WTC11 (cell line): ENCODE data around the gene SDC4. TPM values are rescaled to one million over a fixed set of nuclear protein-coding genes. Genes with fewer than 3 reads are reported as not detected.

ENCODE experiments used
- AR ChIP-seq: fragments of 250-450 bp; sonication (Bioruptor Pico); IDR thresholded peaks from 2 replicates; pipeline ENCODE4 v1.9.0; 2021; ENCODE audit warnings: mild to moderate bottlenecking
- ATF3 ChIP-seq: sonication (generic); formaldehyde crosslinking; conservative IDR thresholded peaks from 2 replicates; pipeline ENCODE4 v1.8.1; 2022; ENCODE audit warnings: mild to moderate bottlenecking, missing genetic modification reagents
- CBFB ChIP-seq: sonication (generic); formaldehyde crosslinking; IDR thresholded peaks from 2 replicates; pipeline ENCODE4 v1.8.1; 2022; ENCODE audit warnings: mild to moderate bottlenecking, low read depth, missing genetic modification reagents
- CREM ChIP-seq: sonication (generic); formaldehyde crosslinking; IDR thresholded peaks from 2 replicates; pipeline ENCODE4 v1.8.1; 2022; ENCODE audit warnings: mild to moderate bottlenecking, missing genetic modification reagents, moderate library complexity
- CTCF ChIP-seq: fragments of 200-600 bp; IDR thresholded peaks from 2 replicates; pipeline ENCODE4 v1.8.0; 2022; ENCODE audit warnings: antibody characterized with exemption
- ELF4 ChIP-seq: sonication (generic); formaldehyde crosslinking; IDR thresholded peaks from 2 replicates; pipeline ENCODE4 v1.8.1; 2022; ENCODE audit warnings: low read depth, mild to moderate bottlenecking, moderate library complexity, missing genetic modification reagents
- ETV6 ChIP-seq: sonication (generic); formaldehyde crosslinking; IDR thresholded peaks from 2 replicates; pipeline ENCODE4 v1.8.1; 2022; ENCODE audit warnings: mild to moderate bottlenecking, missing genetic modification reagents
- JAZF1 ChIP-seq: fragments of 250-450 bp; sonication (Bioruptor Pico); IDR thresholded peaks from 2 replicates; pipeline ENCODE4 v1.9.0; 2021; ENCODE audit warnings: moderate library complexity, mild to moderate bottlenecking, inconsistent platforms
- JUN ChIP-seq: sonication (generic); formaldehyde crosslinking; IDR thresholded peaks from 2 replicates; pipeline ENCODE4 v1.8.0; 2023; ENCODE audit warnings: mild to moderate bottlenecking, missing genetic modification reagents
- MXD4 ChIP-seq: fragments of 250-450 bp; sonication (Bioruptor Pico); IDR thresholded peaks from 2 replicates; pipeline ENCODE4 v1.8.0; 2021; ENCODE audit warnings: mild to moderate bottlenecking, moderate library complexity, borderline replicate concordance
- NFATC4 ChIP-seq: fragments of 250-450 bp; sonication (Bioruptor Pico); IDR thresholded peaks from 2 replicates; pipeline ENCODE4 v1.9.0; 2021; ENCODE audit warnings: mild to moderate bottlenecking
- TP53 ChIP-seq: sonication (generic); formaldehyde crosslinking; IDR thresholded peaks from 2 replicates; pipeline ENCODE4 v1.8.1; 2023; ENCODE audit warnings: mild to moderate bottlenecking, missing genetic modification reagents
- ZNF232 ChIP-seq: sonication (generic); formaldehyde crosslinking; IDR thresholded peaks from 2 replicates; pipeline ENCODE4 v1.8.0; 2022; ENCODE audit warnings: mild to moderate bottlenecking, missing genetic modification reagents
- ZNF416 ChIP-seq: fragments of 250-450 bp; sonication (Bioruptor Pico); IDR thresholded peaks from 2 replicates; pipeline ENCODE4 v1.9.0; 2021; ENCODE audit warnings: mild to moderate bottlenecking, inconsistent platforms
- ZNF671 ChIP-seq: fragments of 250-450 bp; sonication (Bioruptor Pico); IDR thresholded peaks from 2 replicates; pipeline ENCODE4 v1.8.0; 2021; ENCODE audit warnings: mild to moderate bottlenecking
- total RNA-seq: library from RNA; stranded (reverse); gene quantifications from 3 replicates; pipeline ENCODE4 v1.2.3, GENCODE V29; 2021
- TF ChIP-seq, protein P1 (sequence below): sonication (generic); formaldehyde crosslinking; IDR thresholded peaks from 2 replicates; pipeline ENCODE4 v1.8.1; 2023; ENCODE audit warnings: mild to moderate bottlenecking, missing genetic modification reagents
- TF ChIP-seq, protein P2 (sequence below): sonication (generic); formaldehyde crosslinking; IDR thresholded peaks from 2 replicates; pipeline ENCODE4 v1.8.0; 2023; ENCODE audit warnings: mild to moderate bottlenecking, missing genetic modification reagents
- TF ChIP-seq, protein P3 (sequence below): fragments of 250-450 bp; sonication (Bioruptor Pico); conservative IDR thresholded peaks from 2 replicates; pipeline ENCODE4 v1.9.0; 2021; ENCODE audit warnings: mild to moderate bottlenecking
- TF ChIP-seq, protein P4 (sequence below): sonication (generic); formaldehyde crosslinking; IDR thresholded peaks from 2 replicates; pipeline ENCODE4 v1.8.0; 2022; ENCODE audit warnings: missing genetic modification reagents
- TF ChIP-seq, protein P5 (sequence below): fragments of 250-450 bp; sonication (Bioruptor Pico); IDR thresholded peaks from 2 replicates; pipeline ENCODE4 v2.1.2; 2022; ENCODE audit warnings: mild to moderate bottlenecking, moderate library complexity

The SDC4 gene
- total RNA-seq, 1 experiment from 2014 or later, result 64.0 TPM

- TF ChIP-seq, protein P1, sequence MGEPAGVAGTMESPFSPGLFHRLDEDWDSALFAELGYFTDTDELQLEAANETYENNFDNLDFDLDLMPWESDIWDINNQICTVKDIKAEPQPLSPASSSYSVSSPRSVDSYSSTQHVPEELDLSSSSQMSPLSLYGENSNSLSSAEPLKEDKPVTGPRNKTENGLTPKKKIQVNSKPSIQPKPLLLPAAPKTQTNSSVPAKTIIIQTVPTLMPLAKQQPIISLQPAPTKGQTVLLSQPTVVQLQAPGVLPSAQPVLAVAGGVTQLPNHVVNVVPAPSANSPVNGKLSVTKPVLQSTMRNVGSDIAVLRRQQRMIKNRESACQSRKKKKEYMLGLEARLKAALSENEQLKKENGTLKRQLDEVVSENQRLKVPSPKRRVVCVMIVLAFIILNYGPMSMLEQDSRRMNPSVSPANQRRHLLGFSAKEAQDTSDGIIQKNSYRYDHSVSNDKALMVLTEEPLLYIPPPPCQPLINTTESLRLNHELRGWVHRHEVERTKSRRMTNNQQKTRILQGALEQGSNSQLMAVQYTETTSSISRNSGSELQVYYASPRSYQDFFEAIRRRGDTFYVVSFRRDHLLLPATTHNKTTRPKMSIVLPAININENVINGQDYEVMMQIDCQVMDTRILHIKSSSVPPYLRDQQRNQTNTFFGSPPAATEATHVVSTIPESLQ (CRISPR knock-in tag), result no peak
- no peak for TF ChIP-seq MXD4 (CRISPR knock-in tag)
- no peak for TF ChIP-seq ZNF671 (CRISPR knock-in tag)
- no peak for TF ChIP-seq ATF3 (CRISPR knock-in tag)
- peak; percentile 37; the same call in 1 of the 2 replicates for TF ChIP-seq JUN (CRISPR knock-in tag)
- TF ChIP-seq, protein P2, sequence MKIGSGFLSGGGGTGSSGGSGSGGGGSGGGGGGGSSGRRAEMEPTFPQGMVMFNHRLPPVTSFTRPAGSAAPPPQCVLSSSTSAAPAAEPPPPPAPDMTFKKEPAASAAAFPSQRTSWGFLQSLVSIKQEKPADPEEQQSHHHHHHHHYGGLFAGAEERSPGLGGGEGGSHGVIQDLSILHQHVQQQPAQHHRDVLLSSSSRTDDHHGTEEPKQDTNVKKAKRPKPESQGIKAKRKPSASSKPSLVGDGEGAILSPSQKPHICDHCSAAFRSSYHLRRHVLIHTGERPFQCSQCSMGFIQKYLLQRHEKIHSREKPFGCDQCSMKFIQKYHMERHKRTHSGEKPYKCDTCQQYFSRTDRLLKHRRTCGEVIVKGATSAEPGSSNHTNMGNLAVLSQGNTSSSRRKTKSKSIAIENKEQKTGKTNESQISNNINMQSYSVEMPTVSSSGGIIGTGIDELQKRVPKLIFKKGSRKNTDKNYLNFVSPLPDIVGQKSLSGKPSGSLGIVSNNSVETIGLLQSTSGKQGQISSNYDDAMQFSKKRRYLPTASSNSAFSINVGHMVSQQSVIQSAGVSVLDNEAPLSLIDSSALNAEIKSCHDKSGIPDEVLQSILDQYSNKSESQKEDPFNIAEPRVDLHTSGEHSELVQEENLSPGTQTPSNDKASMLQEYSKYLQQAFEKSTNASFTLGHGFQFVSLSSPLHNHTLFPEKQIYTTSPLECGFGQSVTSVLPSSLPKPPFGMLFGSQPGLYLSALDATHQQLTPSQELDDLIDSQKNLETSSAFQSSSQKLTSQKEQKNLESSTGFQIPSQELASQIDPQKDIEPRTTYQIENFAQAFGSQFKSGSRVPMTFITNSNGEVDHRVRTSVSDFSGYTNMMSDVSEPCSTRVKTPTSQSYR, result no peak
- no peak for TF ChIP-seq AR (CRISPR knock-in tag)
- TF ChIP-seq, protein P3, sequence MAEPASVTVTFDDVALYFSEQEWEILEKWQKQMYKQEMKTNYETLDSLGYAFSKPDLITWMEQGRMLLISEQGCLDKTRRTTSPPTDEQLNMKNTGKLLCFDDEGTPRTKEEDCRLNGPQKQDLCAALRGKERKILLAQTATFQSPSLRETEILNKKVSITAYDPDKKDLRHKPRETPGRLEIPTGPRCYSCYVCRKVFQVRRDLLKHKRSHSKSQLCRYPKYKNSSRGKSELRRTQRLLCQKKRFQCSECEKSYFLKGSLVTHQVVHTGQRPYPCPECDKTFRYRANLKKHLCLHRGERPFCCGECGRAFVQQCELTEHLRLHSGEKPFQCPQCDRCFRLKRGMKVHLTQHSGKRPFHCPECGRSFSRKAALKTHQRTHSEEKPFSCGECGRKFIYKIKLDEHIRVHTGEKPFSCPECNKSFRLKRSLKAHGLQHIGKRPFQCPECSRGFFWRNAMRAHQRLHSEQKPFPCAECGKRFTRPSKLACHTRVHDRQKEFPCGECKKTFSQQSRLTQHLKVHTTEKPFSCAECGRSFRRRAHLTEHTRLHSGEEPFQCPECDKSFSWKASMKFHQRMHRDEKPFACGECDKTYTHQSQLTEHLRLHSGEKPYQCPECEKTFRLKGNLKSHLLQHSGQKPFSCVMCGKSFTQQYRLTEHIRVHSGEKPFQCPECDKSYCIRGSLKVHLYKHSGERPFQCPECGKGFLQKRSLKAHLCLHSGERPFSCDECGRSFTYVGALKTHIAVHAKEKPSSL (CRISPR knock-in tag), result no peak
- TF ChIP-seq ELF4, result peak; percentile 91
- TF ChIP-seq CTCF, result peak; percentile 95
- TF ChIP-seq JAZF1, result no peak
- TF ChIP-seq, protein P4, sequence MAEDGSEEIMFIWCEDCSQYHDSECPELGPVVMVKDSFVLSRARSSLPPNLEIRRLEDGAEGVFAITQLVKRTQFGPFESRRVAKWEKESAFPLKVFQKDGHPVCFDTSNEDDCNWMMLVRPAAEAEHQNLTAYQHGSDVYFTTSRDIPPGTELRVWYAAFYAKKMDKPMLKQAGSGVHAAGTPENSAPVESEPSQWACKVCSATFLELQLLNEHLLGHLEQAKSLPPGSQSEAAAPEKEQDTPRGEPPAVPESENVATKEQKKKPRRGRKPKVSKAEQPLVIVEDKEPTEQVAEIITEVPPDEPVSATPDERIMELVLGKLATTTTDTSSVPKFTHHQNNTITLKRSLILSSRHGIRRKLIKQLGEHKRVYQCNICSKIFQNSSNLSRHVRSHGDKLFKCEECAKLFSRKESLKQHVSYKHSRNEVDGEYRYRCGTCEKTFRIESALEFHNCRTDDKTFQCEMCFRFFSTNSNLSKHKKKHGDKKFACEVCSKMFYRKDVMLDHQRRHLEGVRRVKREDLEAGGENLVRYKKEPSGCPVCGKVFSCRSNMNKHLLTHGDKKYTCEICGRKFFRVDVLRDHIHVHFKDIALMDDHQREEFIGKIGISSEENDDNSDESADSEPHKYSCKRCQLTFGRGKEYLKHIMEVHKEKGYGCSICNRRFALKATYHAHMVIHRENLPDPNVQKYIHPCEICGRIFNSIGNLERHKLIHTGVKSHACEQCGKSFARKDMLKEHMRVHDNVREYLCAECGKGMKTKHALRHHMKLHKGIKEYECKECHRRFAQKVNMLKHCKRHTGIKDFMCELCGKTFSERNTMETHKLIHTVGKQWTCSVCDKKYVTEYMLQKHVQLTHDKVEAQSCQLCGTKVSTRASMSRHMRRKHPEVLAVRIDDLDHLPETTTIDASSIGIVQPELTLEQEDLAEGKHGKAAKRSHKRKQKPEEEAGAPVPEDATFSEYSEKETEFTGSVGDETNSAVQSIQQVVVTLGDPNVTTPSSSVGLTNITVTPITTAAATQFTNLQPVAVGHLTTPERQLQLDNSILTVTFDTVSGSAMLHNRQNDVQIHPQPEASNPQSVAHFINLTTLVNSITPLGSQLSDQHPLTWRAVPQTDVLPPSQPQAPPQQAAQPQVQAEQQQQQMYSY (CRISPR knock-in tag), result peak; percentile 56; the same call in 1 of the 2 replicates
- TF ChIP-seq ZNF416 (CRISPR knock-in tag), result no peak
- TF ChIP-seq, protein P5, sequence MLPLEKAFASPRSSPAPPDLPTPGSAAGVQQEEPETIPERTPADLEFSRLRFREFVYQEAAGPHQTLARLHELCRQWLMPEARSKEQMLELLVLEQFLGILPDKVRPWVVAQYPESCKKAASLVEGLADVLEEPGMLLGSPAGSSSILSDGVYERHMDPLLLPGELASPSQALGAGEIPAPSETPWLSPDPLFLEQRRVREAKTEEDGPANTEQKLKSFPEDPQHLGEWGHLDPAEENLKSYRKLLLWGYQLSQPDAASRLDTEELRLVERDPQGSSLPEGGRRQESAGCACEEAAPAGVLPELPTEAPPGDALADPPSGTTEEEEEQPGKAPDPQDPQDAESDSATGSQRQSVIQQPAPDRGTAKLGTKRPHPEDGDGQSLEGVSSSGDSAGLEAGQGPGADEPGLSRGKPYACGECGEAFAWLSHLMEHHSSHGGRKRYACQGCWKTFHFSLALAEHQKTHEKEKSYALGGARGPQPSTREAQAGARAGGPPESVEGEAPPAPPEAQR (CRISPR knock-in tag), result no peak
- no peak for TF ChIP-seq NFATC4 (CRISPR knock-in tag)
- TF ChIP-seq CREM (CRISPR knock-in tag), result no peak
- 0 out of 2 replicates have a peak, but pooled peaks have one; percentile 3 for TF ChIP-seq CBFB (CRISPR knock-in tag)
- peak; percentile 92 for TF ChIP-seq ETV6
- peak; percentile 75 for TF ChIP-seq TP53 (CRISPR knock-in tag)
- 0 out of 2 replicates have a peak, but pooled peaks have one; percentile 76 for TF ChIP-seq ZNF232
These were observed 54.9 kb downstream of the SDC4 start (continued) for GRCh38 chr20:45293041-45294002.
